MM.1S (cell line): ENCODE measurements around the gene ORMDL1.

ENCODE experiments used
- DNase-seq: peaks from one replicate; pipeline ENCODE4 v3.0.0-alpha.2; 2015
- H2AFZ ChIP-seq: fragments of 300-600 bp; sonication (generic); 2 replicates; pipeline ENCODE4 v1.6.0; 2016; ENCODE audit warnings: antibody characterized with exemption, low read length
- H3F3A ChIP-seq: fragments of 300-600 bp; sonication (generic); 2 replicates; pipeline ENCODE4 v1.6.1; 2016; ENCODE audit warnings: mild to moderate bottlenecking, antibody characterized with exemption, low read length, moderate library complexity, mixed read lengths; ENCODE audit not compliant: insufficient read depth
- H3K27ac ChIP-seq: fragments of 300-600 bp; sonication (generic); 2 replicates; pipeline ENCODE4 v1.5.1; 2016; ENCODE audit warnings: mild to moderate bottlenecking, low read length
- H3K27me3 ChIP-seq: fragments of 300-600 bp; sonication (generic); replicated peaks from 2 replicates; pipeline ENCODE4 v1.6.0; 2016; ENCODE audit warnings: low read length; ENCODE audit not compliant: insufficient read depth
- H3K36me3 ChIP-seq: fragments of 300-600 bp; sonication (generic); replicated peaks from 2 replicates; pipeline ENCODE4 v1.6.1; 2016; ENCODE audit warnings: mild to moderate bottlenecking, low read length, mixed read lengths; ENCODE audit not compliant: insufficient read depth
- H3K4me1 ChIP-seq: fragments of 300-600 bp; sonication (generic); 2 replicates; pipeline ENCODE4 v1.6.1; 2016; ENCODE audit warnings: low read length, mixed read lengths
- H3K4me2 ChIP-seq: fragments of 300-600 bp; sonication (generic); 2 replicates; pipeline ENCODE4 v1.6.0; 2016; ENCODE audit warnings: low read depth, low read length
- H3K4me3 ChIP-seq: fragments of 300-600 bp; sonication (generic); 2 replicates; pipeline ENCODE4 v1.5.1; 2016; ENCODE audit warnings: low read length, mixed read lengths
- H3K79me2 ChIP-seq: fragments of 300-600 bp; sonication (generic); 2 replicates; pipeline ENCODE4 v1.6.1; 2016; ENCODE audit warnings: mixed run types, low read length, mixed read lengths
- H3K9ac ChIP-seq: fragments of 300-600 bp; sonication (generic); 2 replicates; pipeline ENCODE4 v1.6.1; 2016; ENCODE audit warnings: low read length, mixed read lengths
- H3K9me2 ChIP-seq: fragments of 300-600 bp; sonication (generic); replicated peaks from 2 replicates; pipeline ENCODE4 v1.6.1; 2016; ENCODE audit warnings: mild to moderate bottlenecking, low read length, mixed read lengths; ENCODE audit not compliant: insufficient read depth
- H3K9me3 ChIP-seq: fragments of 300-600 bp; sonication (generic); replicated peaks from 2 replicates; pipeline ENCODE4 v1.6.1; 2016; ENCODE audit warnings: mild to moderate bottlenecking, low read length, mixed read lengths; ENCODE audit not compliant: insufficient read depth
- H4K20me1 ChIP-seq: fragments of 300-600 bp; sonication (generic); 2 replicates; pipeline ENCODE4 v1.6.1; 2016; ENCODE audit warnings: mild to moderate bottlenecking, low read length, moderate library complexity, mixed read lengths; ENCODE audit not compliant: insufficient read depth
- CTCF ChIP-seq: fragments of 300-600 bp; sonication (generic); IDR thresholded peaks from 2 replicates; pipeline ENCODE4 v1.5.1; 2016; ENCODE audit warnings: antibody characterized with exemption, low read length, mixed read lengths
- EZH2 ChIP-seq: fragments of 300-600 bp; sonication (generic); optimal IDR thresholded peaks from 2 replicates; pipeline ENCODE3; 2017; ENCODE audit warnings: low read depth, mild to moderate bottlenecking, antibody characterized with exemption, low read length, mixed read lengths
- EZH2phosphoT487 ChIP-seq: fragments of 300-600 bp; sonication (generic); IDR thresholded peaks from 2 replicates; pipeline ENCODE4 v1.6.1; 2018; ENCODE audit warnings: antibody characterized with exemption, low read length

The ORMDL1 gene

GRCh38 chr2:189826039-189826438, 41.9 kb upstream of the ORMDL1 start:
- TF ChIP-seq CTCF: no peak
- no peak for TF ChIP-seq EZH2
- no peak for TF ChIP-seq EZH2phosphoT487
- Histone ChIP-seq H3K79me2 (0 out of 2 replicates have a peak, but pooled peaks cover 3% of the 10 kb centered on the region), H4K20me1 (no peaks in the 10 kb centered on the region; the same call in 1 of the 2 replicates), H3K4me3 (no peak overlapping the region), H3K9me2 (no peaks in the 10 kb centered on the region), H3K27ac (no peak overlapping the region), H3F3A (no peaks in the 10 kb centered on the region), H2AFZ (no peak overlapping the region), H3K4me2 (no peak overlapping the region), H3K9ac (no peak overlapping the region), H3K9me3 (no peaks in the 10 kb centered on the region), H3K36me3 (no peaks in the 10 kb centered on the region), H3K4me1 (no peaks in the 10 kb centered on the region), H3K27me3 (no peaks in the 10 kb centered on the region)
- no peak for DNase-seq

- Histone ChIP-seq H3K27ac (no peak overlapping the region), H3F3A (no peaks in the 10 kb centered on the region), H3K4me3 (no peak overlapping the region), H3K36me3 (no peaks in the 10 kb centered on the region), H3K9ac (no peak overlapping the region), H3K4me1 (no peaks in the 10 kb centered on the region), H3K9me3 (no peaks in the 10 kb centered on the region), H3K4me2 (no peak overlapping the region), H3K9me2 (no peaks in the 10 kb centered on the region), H4K20me1 (no peaks in the 10 kb centered on the region; the same call in 1 of the 2 replicates), H3K27me3 (no peaks in the 10 kb centered on the region), H3K79me2 (0 out of 2 replicates have a peak, but pooled peaks cover 3% of the 10 kb centered on the region), H2AFZ (no peak overlapping the region)
- TF ChIP-seq EZH2: no peak
- TF ChIP-seq EZH2phosphoT487: no peak
- TF ChIP-seq CTCF: no peak
- no peak for DNase-seq
Measured at GRCh38 chr2:189824694-189825396, 40.7 kb upstream of the ORMDL1 start.

- Histone ChIP-seq H3K27ac (no peak overlapping the region), H3K4me2 (no peak overlapping the region), H3K9ac (no peak overlapping the region), H3K79me2 (no peaks in the 10 kb centered on the region), H2AFZ (no peak overlapping the region), H3K4me3 (no peak overlapping the region), H3F3A (no peaks in the 10 kb centered on the region), H4K20me1 (no peaks in the 10 kb centered on the region; the same call in 1 of the 2 replicates), H3K27me3 (no peaks in the 10 kb centered on the region), H3K36me3 (no peaks in the 10 kb centered on the region), H3K9me2 (no peaks in the 10 kb centered on the region), H3K4me1 (no peaks in the 10 kb centered on the region), H3K9me3 (no peaks in the 10 kb centered on the region)
- DNase-seq: no peak
- TF ChIP-seq EZH2 (no peak), EZH2phosphoT487 (no peak), CTCF (no peak)
Measured at GRCh38 chr2:189821953-189822748, 38.0 kb upstream of the ORMDL1 start.
